Measurements from ENCODE around the gene ADAMTSL5.
A peak's percentile ranks its signal among the peaks of the same experiment; 100 is the strongest.
"Not testable (repeated sequence)": the region's sequence is repeated elsewhere in the genome, so short reads cannot be mapped to it uniquely, and the experiment has no call there.

Gene ADAMTSL5

DNA sequence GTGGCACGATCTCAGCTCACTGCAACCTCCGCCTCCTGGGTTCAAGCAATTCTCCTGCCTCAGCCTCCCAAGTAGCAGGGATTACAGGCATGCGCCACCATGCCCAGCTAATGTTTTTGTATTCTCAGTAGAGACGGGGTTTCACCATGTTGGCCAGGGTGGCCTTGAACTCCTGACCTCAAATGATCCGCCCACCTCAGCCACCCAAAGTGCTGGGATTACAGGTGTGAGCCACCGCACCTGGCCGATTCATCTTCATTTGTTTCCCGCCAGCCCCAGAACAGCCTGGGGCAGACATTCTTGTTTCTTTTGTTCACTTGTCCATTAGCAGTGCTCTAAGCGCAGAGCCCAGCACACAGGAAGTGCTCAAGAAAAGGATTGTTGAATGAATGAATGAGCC is 35.8 kb downstream of the ADAMTSL5 start:
- intact Hi-C loops (cut with micrococcal nuclease); H3K27ac Mint-ChIP-seq; H3K9me3 Mint-ChIP-seq; H3K4me3 Mint-ChIP-seq: not testable (repeated sequence)
- H3K27me3 Mint-ChIP-seq: peaks cover 35% of the 10 kb centered on the region
- peaks cover 44% of the 10 kb centered on the region for H3K4me1 Mint-ChIP-seq (ENCODE audit: low read depth)
- H3K36me3 Mint-ChIP-seq (ENCODE audit: low read depth): peaks cover 60% of the 10 kb centered on the region

DNA sequence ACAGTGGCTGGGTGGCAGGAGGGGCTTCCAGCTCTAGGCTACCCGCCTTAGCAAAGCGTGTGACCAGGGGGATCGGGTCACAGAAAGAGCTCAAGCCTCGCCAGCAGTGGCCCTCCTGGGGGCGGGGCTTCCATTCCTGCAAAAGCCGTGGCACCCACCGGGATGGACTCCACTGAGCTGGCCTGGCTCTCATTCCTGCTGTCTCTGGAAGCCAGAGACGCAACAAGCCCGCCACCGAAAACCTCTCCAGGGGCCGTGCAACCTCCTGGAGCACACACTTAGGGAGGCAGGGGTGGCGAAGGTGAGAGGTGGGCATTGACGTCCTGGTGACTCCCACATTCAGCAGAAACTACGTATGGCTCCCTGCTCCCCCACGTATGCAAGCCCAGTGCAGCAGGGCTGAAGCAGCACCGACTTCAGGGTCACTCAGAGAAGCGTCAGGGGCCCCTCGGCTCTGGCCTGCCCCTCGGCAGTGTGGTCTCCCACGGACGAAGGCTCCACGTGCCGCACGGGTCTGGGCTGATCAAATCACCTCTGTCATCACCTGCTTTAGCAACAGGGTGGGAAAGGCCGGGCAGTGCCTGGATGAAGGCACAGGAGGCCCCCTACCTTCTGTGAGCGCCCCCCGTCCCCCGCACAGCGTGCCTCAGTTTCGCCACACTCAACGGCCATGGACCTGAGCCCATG is 36.9 kb downstream of the ADAMTSL5 start:
- Mint-ChIP-seq H3K27ac (no peak overlapping the region), H3K36me3 (ENCODE audit: low read depth) (peaks cover 60% of the 10 kb centered on the region), H3K9me3 (no peaks in the 10 kb centered on the region), H3K27me3 (peaks cover 46% of the 10 kb centered on the region), H3K4me3 (no peak overlapping the region), H3K4me1 (ENCODE audit: low read depth) (peaks cover 55% of the 10 kb centered on the region)
- intact Hi-C loops (cut with micrococcal nuclease): no loop called here

DNA sequence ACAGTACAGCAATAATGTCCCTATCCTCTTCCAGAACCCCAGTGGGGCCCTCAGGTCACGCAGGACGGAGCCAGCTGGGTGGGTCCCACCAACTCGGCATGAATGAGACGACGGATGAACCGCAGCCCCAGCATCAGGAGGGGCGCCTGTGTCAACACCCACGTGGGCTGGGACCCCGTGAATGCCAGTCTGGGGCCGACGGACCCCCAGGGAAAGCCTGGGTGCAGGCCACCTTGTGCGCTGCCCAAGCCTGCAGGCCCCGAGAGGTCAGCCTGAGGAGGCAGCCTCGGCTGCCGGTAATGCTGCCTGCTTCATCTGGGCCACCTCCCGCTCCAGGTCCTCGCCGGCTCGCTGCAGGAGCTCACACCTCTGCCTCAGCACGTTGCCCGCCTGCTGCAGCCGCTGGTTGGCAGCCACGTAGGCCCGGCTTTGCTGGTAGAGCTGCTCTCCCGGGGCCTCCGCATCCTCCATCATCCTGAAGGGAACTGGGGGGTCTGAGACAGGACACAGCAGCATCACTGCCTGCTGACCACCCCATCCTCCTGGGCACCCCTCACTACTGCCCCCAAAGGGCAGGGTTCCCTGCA is 38.0 kb downstream of the ADAMTSL5 start:
- Mint-ChIP-seq H3K9me3 (no peaks in the 10 kb centered on the region), H3K4me3 (no peak overlapping the region), H3K36me3 (ENCODE audit: low read depth) (peaks cover 60% of the 10 kb centered on the region), H3K27ac (no peak overlapping the region), H3K4me1 (ENCODE audit: low read depth) (peaks cover 52% of the 10 kb centered on the region), H3K27me3 (peaks cover 52% of the 10 kb centered on the region)
- intact Hi-C loops (cut with micrococcal nuclease): loop anchor here (5.0 kb wide), 1 partner anchor 37 kb away; the partner anchor contains the start of gene ADAMTSL5

DNA sequence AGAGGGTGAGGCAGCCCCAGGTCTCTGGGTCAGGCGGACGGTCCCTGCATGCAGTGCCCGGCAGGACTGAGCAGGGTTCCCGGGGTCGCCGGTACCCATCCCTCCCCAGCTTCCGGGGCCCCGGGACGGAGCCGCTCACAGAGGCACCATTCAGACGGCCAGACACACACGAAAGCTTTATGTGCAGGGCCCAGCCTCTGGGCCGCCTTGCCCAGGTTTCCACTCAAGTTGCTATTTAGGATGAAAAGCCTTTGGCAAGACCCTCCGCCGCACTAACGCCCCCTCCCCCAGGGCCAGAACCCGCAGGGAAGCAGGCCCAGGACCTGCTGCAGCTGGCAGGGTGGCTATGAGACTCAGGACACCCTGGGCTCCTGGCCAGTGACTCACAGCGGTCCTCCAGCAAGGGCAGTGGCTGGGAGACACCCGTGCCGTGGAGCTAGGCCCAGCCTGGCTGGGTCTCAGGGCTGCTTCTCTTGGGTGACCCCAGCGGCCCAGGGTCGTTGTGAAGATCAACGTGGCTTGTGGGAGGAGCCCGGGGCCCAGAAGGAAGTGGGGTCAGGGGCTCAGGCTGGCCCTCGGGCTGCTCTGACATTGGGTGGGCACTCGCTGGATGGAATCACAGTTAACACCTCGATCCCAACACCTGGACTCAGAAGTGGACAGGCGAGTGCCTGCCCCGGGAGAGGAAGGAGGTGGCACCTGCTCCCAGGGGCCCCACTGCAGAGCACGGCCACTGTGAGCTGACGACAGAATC is 38.6 kb downstream of the ADAMTSL5 start:
- Mint-ChIP-seq H3K27me3 (peaks cover 54% of the 10 kb centered on the region), H3K4me1 (ENCODE audit: low read depth) (peaks cover 47% of the 10 kb centered on the region), H3K4me3 (no peak overlapping the region), H3K27ac (no peak overlapping the region), H3K36me3 (ENCODE audit: low read depth) (peaks cover 57% of the 10 kb centered on the region), H3K9me3 (no peaks in the 10 kb centered on the region)
- intact Hi-C loops (cut with micrococcal nuclease): loop anchor here (5.0 kb wide), 1 partner anchor 38 kb away; the partner anchor contains the start of gene ADAMTSL5

DNA sequence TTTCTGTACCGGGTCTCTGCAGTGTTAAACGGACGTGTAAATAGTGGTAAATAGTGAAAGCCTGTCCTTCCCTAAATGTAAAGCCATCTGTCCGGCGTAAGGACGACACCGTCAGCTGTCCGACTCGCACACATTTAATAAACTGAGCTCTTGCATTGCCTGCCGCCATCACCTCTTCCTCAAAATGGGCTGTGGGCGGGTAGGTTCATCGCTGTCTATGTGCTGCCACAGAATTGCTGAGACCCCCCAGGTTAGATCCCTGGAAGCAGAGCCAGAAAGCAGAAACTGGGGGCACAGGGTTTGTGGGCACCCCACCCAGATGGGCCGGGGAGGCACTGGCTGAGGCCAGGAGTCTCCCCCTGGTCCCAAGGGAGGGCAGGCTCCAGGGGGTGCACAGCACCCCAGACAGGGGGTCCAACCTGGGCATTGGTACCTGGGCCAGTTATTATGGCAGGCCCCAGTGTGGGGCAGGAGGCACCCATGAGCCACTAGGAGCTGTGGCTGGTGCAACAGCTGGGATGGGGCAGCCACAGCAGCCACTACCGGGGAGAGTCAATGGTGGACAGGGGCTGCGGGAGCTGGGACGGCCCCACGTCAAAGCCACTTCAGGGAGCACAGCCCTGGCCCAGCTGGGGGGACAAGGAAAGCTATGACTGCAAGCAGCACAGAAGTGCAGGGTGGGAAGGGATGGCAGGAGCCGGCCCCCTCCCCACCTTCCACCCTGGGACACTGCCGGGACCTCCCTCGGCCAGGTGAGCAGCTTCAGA is 39.6 kb downstream of the ADAMTSL5 start:
- no peaks in the 10 kb centered on the region for H3K9me3 Mint-ChIP-seq
- peaks cover 51% of the 10 kb centered on the region for H3K36me3 Mint-ChIP-seq (ENCODE audit: low read depth)
- peaks cover 60% of the 10 kb centered on the region for H3K27me3 Mint-ChIP-seq
- intact Hi-C loops (cut with micrococcal nuclease): loop anchor here (5.0 kb wide), 1 partner anchor 39 kb away; the partner anchor contains the start of gene ADAMTSL5
- H3K27ac Mint-ChIP-seq: no peak overlapping the region
- H3K4me1 Mint-ChIP-seq (ENCODE audit: low read depth): peaks cover 42% of the 10 kb centered on the region
- H3K4me3 Mint-ChIP-seq: no peak overlapping the region

DNA sequence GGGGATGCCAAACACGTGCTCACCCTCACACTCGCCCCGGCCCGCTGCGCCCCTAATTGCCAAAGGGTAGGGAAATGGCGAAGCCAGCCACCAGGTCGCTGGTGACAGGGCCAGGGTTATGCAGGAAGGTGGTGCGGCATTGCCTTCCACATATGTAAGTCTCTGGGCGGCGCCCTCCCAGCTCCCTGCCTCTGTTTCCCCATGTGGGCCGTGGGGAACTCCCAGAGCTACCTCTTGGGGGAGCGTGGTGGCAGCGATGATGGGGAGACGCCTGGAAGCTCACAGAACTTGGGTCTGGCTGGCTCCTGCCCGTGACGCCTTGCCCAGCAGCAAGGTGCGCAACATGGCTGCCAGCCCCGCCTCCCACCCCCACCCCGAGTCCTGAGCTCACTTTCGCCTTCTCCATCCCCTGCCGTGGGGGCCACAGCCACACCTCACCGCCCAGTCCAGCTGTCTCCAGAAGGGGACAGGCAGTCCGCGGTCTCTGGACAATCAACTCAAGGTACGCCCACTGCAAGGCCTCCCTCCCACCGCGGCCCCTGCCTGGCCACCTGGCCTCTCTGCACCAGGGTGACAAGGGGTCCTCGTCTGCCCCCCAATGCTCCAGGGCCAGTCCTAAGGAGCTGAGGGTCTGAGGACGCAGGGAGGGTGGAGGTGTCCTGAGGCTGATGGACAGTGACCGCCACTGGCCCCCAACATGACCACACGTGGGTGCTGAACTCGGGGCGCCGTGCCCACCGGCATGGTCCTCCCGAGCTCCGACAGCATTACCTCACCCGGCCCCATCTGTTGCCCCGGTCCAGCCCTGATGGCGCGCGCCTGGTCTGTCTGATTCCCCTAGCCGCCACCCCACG is 40.4 kb downstream of the ADAMTSL5 start:
- H3K27me3 Mint-ChIP-seq: peaks cover 63% of the 10 kb centered on the region
- H3K27ac Mint-ChIP-seq: no peak overlapping the region
- no peaks in the 10 kb centered on the region for H3K9me3 Mint-ChIP-seq
- intact Hi-C loops (cut with micrococcal nuclease): loop anchor here (5.0 kb wide), 1 partner anchor 40 kb away; the partner anchor contains the start of gene ADAMTSL5
- peaks cover 41% of the 10 kb centered on the region for H3K4me1 Mint-ChIP-seq (ENCODE audit: low read depth)
- peaks cover 44% of the 10 kb centered on the region for H3K36me3 Mint-ChIP-seq (ENCODE audit: low read depth)
- no peak overlapping the region for H3K4me3 Mint-ChIP-seq

DNA sequence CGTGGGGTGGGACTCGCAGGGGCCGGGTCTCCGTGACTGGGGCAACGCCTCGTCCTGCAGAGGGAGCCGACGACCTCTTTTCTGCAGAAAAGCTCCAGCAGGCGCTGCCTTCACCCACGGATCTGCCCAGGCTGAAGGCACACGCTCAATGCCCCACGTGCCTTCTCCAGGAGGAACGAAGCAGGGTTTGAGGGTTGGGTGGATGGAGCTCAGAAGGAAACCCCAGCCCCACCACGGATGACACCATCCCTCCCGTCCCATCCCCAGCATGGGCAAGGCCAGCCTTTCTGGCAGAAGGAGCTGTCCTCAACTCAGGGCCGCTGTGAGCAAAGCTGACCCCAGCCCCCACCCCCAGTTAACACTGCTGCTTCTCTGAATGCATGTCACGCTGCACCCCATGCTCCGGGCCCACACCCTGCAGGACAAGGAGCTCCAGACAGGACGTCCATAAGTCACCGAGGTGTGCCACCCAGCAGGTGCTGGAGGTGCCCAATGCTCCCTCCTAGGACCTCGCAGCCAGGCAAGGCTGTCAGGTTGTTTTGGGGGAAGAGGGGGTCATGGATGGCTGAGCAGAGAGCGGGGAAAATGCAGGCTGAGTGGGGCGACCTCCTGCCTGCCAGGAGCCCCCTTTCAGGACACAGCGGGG is 41.2 kb downstream of the ADAMTSL5 start:
- Mint-ChIP-seq H3K27ac (no peak overlapping the region), H3K4me3 (peak overlapping the region; percentile 75)

DNA sequence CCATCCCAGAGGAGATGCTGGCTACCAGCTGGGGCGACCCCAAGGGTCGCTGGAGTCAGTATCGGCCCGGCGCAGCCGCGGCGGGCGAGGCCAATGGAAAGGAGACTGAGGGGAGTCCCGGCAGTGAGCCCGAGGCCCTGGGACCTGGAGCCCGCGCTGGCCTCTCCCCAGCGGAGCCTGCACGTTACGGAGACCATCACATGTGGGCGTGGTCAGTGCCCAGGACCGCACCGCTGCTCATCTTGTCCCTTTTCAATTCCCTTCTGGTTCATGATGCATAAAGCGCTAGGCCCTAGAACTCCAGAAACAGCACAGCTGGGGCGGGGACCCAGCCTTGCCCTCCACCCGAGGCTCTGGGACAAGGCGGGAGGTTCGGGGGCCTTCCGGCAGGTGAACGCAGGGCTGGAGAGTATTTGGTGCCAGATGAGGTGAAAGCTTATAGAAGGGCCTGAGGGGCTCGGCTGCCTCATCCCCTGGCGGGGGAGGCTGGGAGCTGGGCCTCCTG is 41.8 kb downstream of the ADAMTSL5 start:
- Mint-ChIP-seq H3K27ac (no peak overlapping the region), H3K4me3 (peak overlapping the region; percentile 75), H3K36me3 (ENCODE audit: low read depth) (peaks cover 30% of the 10 kb centered on the region), H3K4me1 (ENCODE audit: low read depth) (peaks cover 35% of the 10 kb centered on the region), H3K9me3 (no peaks in the 10 kb centered on the region), H3K27me3 (peaks cover 72% of the 10 kb centered on the region)
- intact Hi-C loops (cut with micrococcal nuclease): loop anchor here (5.0 kb wide), 1 partner anchor 41 kb away; the partner anchor contains the start of gene ADAMTSL5

More for the DNA sequence above, 41.2 kb downstream of the ADAMTSL5 start:
- intact Hi-C loops (cut with micrococcal nuclease): loop anchor here (5.0 kb wide), 1 partner anchor 41 kb away; the partner anchor contains the start of gene ADAMTSL5
- H3K9me3 Mint-ChIP-seq: no peaks in the 10 kb centered on the region
- H3K27me3 Mint-ChIP-seq: peaks cover 68% of the 10 kb centered on the region
- H3K4me1 Mint-ChIP-seq (ENCODE audit: low read depth): peaks cover 35% of the 10 kb centered on the region
- peaks cover 36% of the 10 kb centered on the region for H3K36me3 Mint-ChIP-seq (ENCODE audit: low read depth)

DNA sequence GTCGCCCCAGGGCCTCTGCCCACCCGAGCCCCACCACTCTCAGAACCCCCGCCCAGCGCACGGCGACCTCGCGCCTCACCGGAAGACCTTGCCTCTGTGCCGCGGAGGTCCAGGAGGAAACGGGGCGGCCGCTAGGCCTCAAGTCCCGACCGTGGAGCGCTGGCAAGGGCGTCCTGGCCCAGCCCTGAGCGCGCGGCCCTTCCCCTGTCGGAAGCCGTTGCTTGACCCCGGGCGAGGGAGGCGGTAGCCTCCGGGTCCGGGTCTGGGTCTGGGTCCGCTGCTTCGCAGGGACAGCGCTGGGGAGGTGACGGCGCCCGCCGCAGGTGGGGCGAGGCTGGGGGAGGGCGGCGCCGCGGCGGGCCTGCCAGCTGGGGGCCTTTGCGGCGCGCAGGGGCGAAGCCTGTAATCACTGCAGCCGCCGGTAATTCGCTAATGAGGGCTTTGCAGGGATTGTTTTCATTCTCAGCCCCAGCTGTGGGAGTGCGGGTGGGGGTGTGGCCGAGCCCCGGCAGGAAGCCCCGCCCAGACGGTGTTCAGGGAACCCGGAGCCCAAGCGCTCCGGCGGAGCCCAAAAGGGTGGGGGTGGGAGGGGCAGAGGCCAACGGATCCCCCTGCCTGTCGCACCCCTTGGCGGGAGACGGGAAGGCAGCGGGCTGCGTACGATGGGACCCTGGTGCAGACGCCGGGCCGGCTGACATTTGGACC is 42.4 kb downstream of the ADAMTSL5 start:
- peak overlapping the region; percentile 75 for H3K4me3 Mint-ChIP-seq
- peaks cover 75% of the 10 kb centered on the region for H3K27me3 Mint-ChIP-seq
- H3K4me1 Mint-ChIP-seq (ENCODE audit: low read depth): peaks cover 35% of the 10 kb centered on the region
- peaks cover 24% of the 10 kb centered on the region for H3K36me3 Mint-ChIP-seq (ENCODE audit: low read depth)
- intact Hi-C loops (cut with micrococcal nuclease): loop anchor here (5.0 kb wide), 1 partner anchor 42 kb away; the partner anchor contains the start of gene ADAMTSL5
- peak overlapping the region; percentile 44 for H3K27ac Mint-ChIP-seq
- H3K9me3 Mint-ChIP-seq: no peaks in the 10 kb centered on the region

DNA sequence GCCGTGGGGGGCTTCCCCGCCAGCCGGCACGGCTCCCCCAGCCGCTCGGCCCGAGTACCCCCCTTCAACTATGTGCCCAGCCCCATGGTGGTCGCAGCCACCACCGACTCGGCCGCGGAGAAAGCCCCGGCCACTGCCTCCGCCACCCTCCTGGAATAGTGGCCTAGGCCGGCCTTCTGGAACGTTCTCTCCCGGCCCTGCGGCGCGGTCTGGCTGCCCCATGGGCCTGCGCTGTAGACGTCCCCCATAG is 42.8 kb downstream of the ADAMTSL5 start:
- Mint-ChIP-seq H3K9me3 (no peaks in the 10 kb centered on the region), H3K27me3 (peaks cover 74% of the 10 kb centered on the region), H3K36me3 (ENCODE audit: low read depth) (peaks cover 19% of the 10 kb centered on the region), H3K4me3 (peak overlapping the region; percentile 75), H3K27ac (peak overlapping the region; percentile 44), H3K4me1 (ENCODE audit: low read depth) (peaks cover 35% of the 10 kb centered on the region)
- intact Hi-C loops (cut with micrococcal nuclease): loop anchor here (5.0 kb wide), 1 partner anchor 42 kb away; the partner anchor contains the start of gene ADAMTSL5

DNA sequence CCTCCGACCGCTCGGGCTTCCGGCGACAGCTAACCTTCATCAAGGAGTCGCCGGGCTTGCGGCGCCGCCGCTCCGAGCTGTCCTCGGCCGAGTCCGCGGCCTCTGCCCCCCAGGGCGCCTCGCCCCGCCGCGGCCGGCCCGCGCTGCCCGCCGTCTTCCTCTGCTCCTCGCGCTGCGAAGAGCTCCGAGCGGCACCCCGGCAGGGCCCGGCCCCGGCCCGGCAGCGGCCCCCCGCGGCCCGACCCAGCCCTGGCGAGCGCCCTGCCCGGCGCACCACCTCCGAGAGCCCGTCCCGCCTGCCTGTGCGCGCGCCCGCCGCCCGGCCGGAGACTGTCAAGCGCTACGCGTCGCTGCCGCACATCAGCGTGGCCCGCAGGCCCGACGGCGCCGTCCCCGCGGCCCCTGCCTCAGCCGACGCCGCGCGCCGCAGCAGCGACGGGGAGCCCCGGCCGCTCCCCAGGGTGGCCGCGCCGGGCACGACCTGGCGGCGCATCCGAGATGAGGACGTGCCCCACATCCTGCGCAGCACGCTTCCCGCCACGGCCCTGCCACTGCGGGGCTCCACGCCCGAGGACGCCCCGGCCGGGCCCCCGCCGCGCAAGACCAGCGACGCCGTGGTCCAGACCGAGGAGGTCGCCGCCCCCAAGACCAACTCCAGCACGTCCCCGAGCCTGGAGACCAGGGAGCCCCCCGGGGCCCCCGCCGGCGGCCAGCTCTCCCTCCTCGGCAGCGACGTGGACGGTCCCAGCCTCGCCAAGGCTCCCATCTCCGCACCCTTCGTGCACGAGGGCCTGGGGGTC is 43.4 kb downstream of the ADAMTSL5 start:
- peaks cover 14% of the 10 kb centered on the region for H3K36me3 Mint-ChIP-seq (ENCODE audit: low read depth)
- peaks cover 35% of the 10 kb centered on the region for H3K4me1 Mint-ChIP-seq (ENCODE audit: low read depth)
- H3K4me3 Mint-ChIP-seq: peak overlapping the region; percentile 75
- H3K27me3 Mint-ChIP-seq: peaks cover 75% of the 10 kb centered on the region
- intact Hi-C loops (cut with micrococcal nuclease): loop anchor here (5.0 kb wide), 1 partner anchor 43 kb away; the partner anchor contains the start of gene ADAMTSL5
- H3K9me3 Mint-ChIP-seq: no peaks in the 10 kb centered on the region
- peak overlapping the region; percentile 44 for H3K27ac Mint-ChIP-seq

All from dendritic cell treated with granulocyte-macrophage colony-stimulating factor and Interleukin-4, amounts not matched to agents 40 ng/mL and 50 ng/mL, for 4 days (primary cell).